Glutamatergic neuron (in vitro differentiated cells): ENCODE results near the gene C17orf67. TPM values are rescaled to one million over a fixed set of nuclear protein-coding genes. Genes with fewer than 3 reads are reported as not detected.
A peak's percentile ranks its signal among the peaks of the same experiment; 100 is the strongest.

ENCODE experiments used
- DNase-seq: peaks from one replicate; pipeline ENCODE4 v3.0.0; 2022
- H3K27ac Mint-ChIP-seq: one replicate; pipeline ENCODE4 v1.8.0; 2020; ENCODE audit warnings: mild to moderate bottlenecking, mixed read lengths, inconsistent platforms; ENCODE audit not compliant: unreplicated experiment
- H3K27me3 Mint-ChIP-seq: one replicate; pipeline ENCODE4 v1.8.0; 2020; ENCODE audit warnings: mild to moderate bottlenecking, moderate library complexity, mixed read lengths, inconsistent platforms; ENCODE audit not compliant: unreplicated experiment
- H3K36me3 Mint-ChIP-seq: one replicate; pipeline ENCODE4 v1.8.0; 2020; ENCODE audit warnings: mild to moderate bottlenecking, mixed read lengths, inconsistent platforms; ENCODE audit not compliant: unreplicated experiment
- H3K4me1 Mint-ChIP-seq: one replicate; pipeline ENCODE4 v1.8.0; 2020; ENCODE audit warnings: mild to moderate bottlenecking, low read depth, mixed read lengths, inconsistent platforms; ENCODE audit not compliant: unreplicated experiment
- H3K4me3 Mint-ChIP-seq: one replicate; pipeline ENCODE4 v1.8.0; 2020; ENCODE audit warnings: mild to moderate bottlenecking, mixed read lengths, inconsistent platforms; ENCODE audit not compliant: unreplicated experiment
- H3K9me3 Mint-ChIP-seq: one replicate; pipeline ENCODE4 v1.8.0; 2020; ENCODE audit warnings: mild to moderate bottlenecking, moderate library complexity, mixed read lengths, inconsistent platforms; ENCODE audit not compliant: unreplicated experiment
- total RNA-seq: library from RNA; stranded (reverse); fragmentation: NEBNext Ultra II Directional; extraction: Animal tissue kit (Norgen Biotek cat#: 25700); gene quantifications from one replicate; pipeline ENCODE4 v1.2.1, GENCODE V29; 2021; ENCODE audit not compliant: unreplicated experiment
- TF ChIP-seq, protein P1 (sequence below): fragments of 200-600 bp; sonication (generic); IDR thresholded peaks from one replicate; pipeline ENCODE4 v1.5.0; 2021; ENCODE audit not compliant: partially characterized antibody, unreplicated experiment

The C17orf67 gene
- total RNA-seq, 1 donor from 2014 or later, result not detected

- Mint-ChIP-seq H3K4me3 (no peak overlapping the region), H3K9me3 (no peaks in the 10 kb centered on the region), H3K4me1 (peaks cover 5% of the 10 kb centered on the region), H3K27me3 (no peaks in the 10 kb centered on the region), H3K27ac (no peak overlapping the region), H3K36me3 (no peaks in the 10 kb centered on the region)
- TF ChIP-seq, protein P1, sequence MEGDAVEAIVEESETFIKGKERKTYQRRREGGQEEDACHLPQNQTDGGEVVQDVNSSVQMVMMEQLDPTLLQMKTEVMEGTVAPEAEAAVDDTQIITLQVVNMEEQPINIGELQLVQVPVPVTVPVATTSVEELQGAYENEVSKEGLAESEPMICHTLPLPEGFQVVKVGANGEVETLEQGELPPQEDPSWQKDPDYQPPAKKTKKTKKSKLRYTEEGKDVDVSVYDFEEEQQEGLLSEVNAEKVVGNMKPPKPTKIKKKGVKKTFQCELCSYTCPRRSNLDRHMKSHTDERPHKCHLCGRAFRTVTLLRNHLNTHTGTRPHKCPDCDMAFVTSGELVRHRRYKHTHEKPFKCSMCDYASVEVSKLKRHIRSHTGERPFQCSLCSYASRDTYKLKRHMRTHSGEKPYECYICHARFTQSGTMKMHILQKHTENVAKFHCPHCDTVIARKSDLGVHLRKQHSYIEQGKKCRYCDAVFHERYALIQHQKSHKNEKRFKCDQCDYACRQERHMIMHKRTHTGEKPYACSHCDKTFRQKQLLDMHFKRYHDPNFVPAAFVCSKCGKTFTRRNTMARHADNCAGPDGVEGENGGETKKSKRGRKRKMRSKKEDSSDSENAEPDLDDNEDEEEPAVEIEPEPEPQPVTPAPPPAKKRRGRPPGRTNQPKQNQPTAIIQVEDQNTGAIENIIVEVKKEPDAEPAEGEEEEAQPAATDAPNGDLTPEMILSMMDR, result no peak
- DNase-seq, result no peak
Measured at GRCh38 chr17:56806949-56807348, 26.8 kb downstream of the C17orf67 start.

DNA sequence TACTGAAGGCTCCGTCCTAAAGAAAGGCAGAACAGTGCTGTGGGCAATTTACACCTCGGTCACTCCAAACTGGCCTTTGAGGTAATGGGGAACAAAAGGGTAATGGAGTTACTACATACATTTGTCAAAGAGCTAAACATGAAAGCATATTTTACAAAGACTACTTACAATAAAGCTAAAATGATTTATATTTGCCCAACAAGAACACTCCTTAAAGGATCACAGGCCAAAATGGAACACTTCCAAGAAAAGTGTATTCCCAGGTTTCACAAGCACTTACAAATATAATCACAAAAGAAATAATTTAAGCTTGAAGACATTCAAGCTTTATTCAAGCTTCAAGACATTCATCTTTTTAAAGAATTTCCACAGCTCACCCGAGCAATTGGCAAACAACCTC, 29.3 kb downstream of the C17orf67 start:
- peaks cover 4% of the 10 kb centered on the region for H3K4me1 Mint-ChIP-seq
- no peaks in the 10 kb centered on the region for H3K36me3 Mint-ChIP-seq
- H3K9me3 Mint-ChIP-seq, result no peaks in the 10 kb centered on the region
- H3K27me3 Mint-ChIP-seq, result no peaks in the 10 kb centered on the region
- no peak for DNase-seq
- H3K4me3 Mint-ChIP-seq, result no peak overlapping the region
- no peak overlapping the region for H3K27ac Mint-ChIP-seq
- TF ChIP-seq, protein P1, result no peak

DNA sequence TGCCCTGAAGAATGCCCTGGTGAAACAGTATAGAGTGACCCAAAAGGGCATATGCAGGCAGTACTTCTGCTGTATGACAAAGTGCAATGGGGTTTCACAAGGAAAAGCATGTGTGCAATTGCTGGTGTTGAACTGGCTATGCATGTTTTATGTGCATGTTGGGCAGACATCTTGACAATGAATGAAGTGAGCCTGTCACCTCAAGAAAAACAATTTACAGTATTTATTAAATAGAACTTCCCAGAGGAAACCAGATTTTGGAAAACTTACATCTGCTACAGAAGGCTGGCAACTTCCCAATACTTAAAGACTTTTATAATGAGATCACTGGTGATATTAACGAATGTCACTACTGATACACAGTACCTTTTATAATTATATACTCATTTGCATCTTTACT, 30.6 kb downstream of the C17orf67 start:
- DNase-seq, result no peak
- Mint-ChIP-seq H3K4me3 (no peak overlapping the region), H3K36me3 (no peaks in the 10 kb centered on the region), H3K27me3 (peaks cover 7% of the 10 kb centered on the region), H3K4me1 (peaks cover 4% of the 10 kb centered on the region), H3K27ac (no peak overlapping the region), H3K9me3 (no peaks in the 10 kb centered on the region)
- TF ChIP-seq, protein P1, result no peak

- H3K4me3 Mint-ChIP-seq, result no peak overlapping the region
- TF ChIP-seq, protein P1, result no peak
Measured at GRCh38 chr17:56801459-56802178, 32.1 kb downstream of the C17orf67 start.

DNA sequence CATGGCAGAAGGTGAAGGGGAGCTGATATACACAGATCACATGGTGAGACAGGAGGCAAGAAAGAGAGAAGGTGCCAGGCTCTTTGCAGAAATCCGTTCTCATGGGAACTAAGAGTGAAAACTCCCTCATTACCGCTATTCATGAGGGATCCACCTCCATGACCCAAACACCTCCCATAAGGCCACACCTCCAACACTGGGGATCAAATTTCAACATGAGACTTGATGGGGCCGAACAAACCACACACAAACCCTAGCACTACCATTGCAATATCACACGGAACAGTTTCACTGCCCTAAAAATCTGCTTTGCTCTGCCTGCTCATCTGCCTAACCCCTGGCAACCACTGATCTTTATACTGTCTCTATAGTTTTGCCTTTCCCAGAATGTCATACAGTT, 34.8 kb downstream of the C17orf67 start:
- Mint-ChIP-seq H3K4me1 (peaks cover 4% of the 10 kb centered on the region), H3K27me3 (peaks cover 14% of the 10 kb centered on the region), H3K27ac (no peak overlapping the region), H3K9me3 (peaks cover 2% of the 10 kb centered on the region), H3K36me3 (no peaks in the 10 kb centered on the region), H3K4me3 (no peak overlapping the region)
- TF ChIP-seq, protein P1, result no peak
- no peak for DNase-seq

More at GRCh38 chr17:56801459-56802178, 32.1 kb downstream of the C17orf67 start:
- peaks cover 9% of the 10 kb centered on the region for H3K27me3 Mint-ChIP-seq
- H3K36me3 Mint-ChIP-seq, result no peaks in the 10 kb centered on the region
- H3K4me1 Mint-ChIP-seq, result peaks cover 4% of the 10 kb centered on the region
- peak overlapping the region; percentile 40 for H3K27ac Mint-ChIP-seq
- H3K9me3 Mint-ChIP-seq, result no peaks in the 10 kb centered on the region
- no peak for DNase-seq
